HFF-Myc (cell line): ENCODE measurements around the gene WDFY4.

Source experiments
- DNase-seq: peaks from one replicate; pipeline ENCODE4 v3.0.0-alpha.2; 2011; ENCODE audit warnings: low read depth; ENCODE audit errors: extremely low read depth
- H3K4me3 ChIP-seq: replicated peaks from 2 replicates; pipeline ENCODE4 v1.5.1; 2011; ENCODE audit warnings: low read depth, mild to moderate bottlenecking, control low read depth, low read length
- CTCF ChIP-seq: IDR thresholded peaks from 2 replicates; pipeline ENCODE4 v1.5.1; 2012; ENCODE audit warnings: mild to moderate bottlenecking, low read depth, low read length, control low read depth; ENCODE audit errors: missing control alignments

Gene WDFY4

GRCh38 chr10:49010295-49010694 is 325.6 kb downstream of the WDFY4 start:
- no peak for TF ChIP-seq CTCF
- no peak overlapping the region for H3K4me3 ChIP-seq
- no peak for DNase-seq

GRCh38 chr10:49010865-49011264 is 326.2 kb downstream of the WDFY4 start:
- no peak overlapping the region for H3K4me3 ChIP-seq
- DNase-seq = no peak
- no peak for TF ChIP-seq CTCF

GRCh38 chr10:49011756-49012155 is 327.1 kb downstream of the WDFY4 start:
- TF ChIP-seq CTCF = no peak
- DNase-seq = no peak
- H3K4me3 ChIP-seq = no peak overlapping the region

GRCh38 chr10:49012603-49013002 is 327.9 kb downstream of the WDFY4 start:
- H3K4me3 ChIP-seq = no peak overlapping the region
- no peak for DNase-seq
- TF ChIP-seq CTCF = no peak

GRCh38 chr10:49015700-49016099 is 331.0 kb downstream of the WDFY4 start:
- H3K4me3 ChIP-seq = no peak overlapping the region
- no peak for DNase-seq
- TF ChIP-seq CTCF = no peak

GRCh38 chr10:49021685-49022084 is 337.0 kb downstream of the WDFY4 start:
- no peak for DNase-seq
- TF ChIP-seq CTCF = no peak

GRCh38 chr10:49023071-49023470 is 338.4 kb downstream of the WDFY4 start:
- H3K4me3 ChIP-seq = no peak overlapping the region
- TF ChIP-seq CTCF = no peak
- DNase-seq = no peak

More at GRCh38 chr10:49021685-49022084, 337.0 kb downstream of the WDFY4 start:
- H3K4me3 ChIP-seq = no peak overlapping the region
